Neural progenitor cell (in vitro differentiated cells): Measurements from ENCODE around the gene OR2J2. TPM values are rescaled to one million over a fixed set of nuclear protein-coding genes. Genes with fewer than 3 reads are reported as not detected.

Source experiments
- total RNA-seq: library from RNA; depleted of rRNA; stranded (reverse); fragments of >200 nt; gene quantifications from 2 replicates; pipeline ENCODE4 v1.2.3, GENCODE V29; 2015; ENCODE audit warnings: low replicate concordance

The OR2J2 gene
- total RNA-seq, 1 donor from 2014 or later, result not detected

Other genes with a start within 250 kb of the OR2J2 start
- 69.0 and 94.5 TPM in 2 replicates for gene TRIM27, start 246.9 kb upstream of the OR2J2 start, total RNA-seq
- gene ZNF311, start 165.6 kb upstream of the OR2J2 start, total RNA-seq, result 1.9 and 2.0 TPM in 2 replicates
- gene OR2W1, start 125.7 kb upstream of the OR2J2 start, total RNA-seq, result not detected in 2 replicates
- gene OR2B3, start 83.6 kb upstream of the OR2J2 start, total RNA-seq, result not detected in 2 replicates
- gene OR2J1, start 71.4 kb upstream of the OR2J2 start, total RNA-seq, result not detected in 2 replicates
- gene OR2J3, start 62.8 kb upstream of the OR2J2 start, total RNA-seq, result 0.04 TPM in 1 of 2 replicates, not detected in the other
- 0.03 TPM in 1 of 2 replicates, not detected in the other for gene OR14J1, start 130.8 kb downstream of the OR2J2 start, total RNA-seq
- not detected in 2 replicates for gene OR5V1, start 198.0 kb downstream of the OR2J2 start, total RNA-seq
- gene OR12D3, start 204.4 kb downstream of the OR2J2 start, total RNA-seq, result not detected in 2 replicates
- gene OR12D2, start 224.7 kb downstream of the OR2J2 start, total RNA-seq, result not detected in 2 replicates
- not detected in 2 replicates for gene OR12D1, start 244.0 kb downstream of the OR2J2 start, total RNA-seq